Fibroblast of peridontal ligament (primary cell): ENCODE results near the gene OR6V1.

Experiments
- DNase-seq: peaks from one replicate; pipeline ENCODE4 v3.0.0-alpha.2; 2010; ENCODE audit errors: extremely low read depth

Gene OR6V1, protein sequence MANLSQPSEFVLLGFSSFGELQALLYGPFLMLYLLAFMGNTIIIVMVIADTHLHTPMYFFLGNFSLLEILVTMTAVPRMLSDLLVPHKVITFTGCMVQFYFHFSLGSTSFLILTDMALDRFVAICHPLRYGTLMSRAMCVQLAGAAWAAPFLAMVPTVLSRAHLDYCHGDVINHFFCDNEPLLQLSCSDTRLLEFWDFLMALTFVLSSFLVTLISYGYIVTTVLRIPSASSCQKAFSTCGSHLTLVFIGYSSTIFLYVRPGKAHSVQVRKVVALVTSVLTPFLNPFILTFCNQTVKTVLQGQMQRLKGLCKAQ

DNA sequence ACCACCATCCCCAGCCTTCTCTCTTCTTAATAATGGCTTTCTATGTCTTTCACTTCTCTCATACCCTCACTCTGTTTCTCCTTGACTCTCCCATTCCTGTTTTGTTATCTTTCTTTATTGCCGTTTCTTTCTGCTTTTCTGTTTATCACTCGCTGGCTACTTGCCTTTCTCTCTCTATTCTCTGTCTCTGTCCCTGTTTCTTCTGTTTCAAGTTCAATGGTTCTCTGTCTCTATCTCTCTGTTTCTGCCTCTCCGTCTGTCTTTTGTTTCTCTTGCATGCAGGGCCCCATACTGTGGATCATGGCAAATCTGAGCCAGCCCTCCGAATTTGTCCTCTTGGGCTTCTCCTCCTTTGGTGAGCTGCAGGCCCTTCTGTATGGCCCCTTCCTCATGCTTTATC lies at the start of gene OR6V1:
Gene OR6V1 (plus strand): TSS at position 301 of the 400 bp plus-strand sequence. CDS start 0 bp downstream, at position 301.
- DNase-seq, result no peak

DNA sequence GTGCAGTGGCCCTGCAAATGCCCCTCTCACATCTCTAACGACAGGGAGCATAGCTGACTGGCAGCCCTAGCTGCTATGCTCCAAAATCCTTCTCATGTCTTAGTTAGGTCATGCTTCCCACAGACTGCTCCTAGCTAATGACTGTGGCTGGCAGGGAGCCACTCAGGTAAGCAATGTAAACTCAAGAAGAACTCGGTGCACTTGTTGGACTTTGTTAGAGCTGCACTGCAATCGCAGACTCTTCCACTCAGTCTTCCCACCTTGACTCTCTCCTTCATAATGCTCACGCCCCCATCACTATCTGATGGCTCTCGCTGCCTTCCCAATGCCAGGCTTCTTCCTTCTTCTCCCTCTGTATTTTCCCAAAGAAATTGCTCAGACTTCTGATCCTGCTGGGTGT lies 49.2 kb upstream of the OR6V1 start:
- DNase-seq, result no peak

DNA sequence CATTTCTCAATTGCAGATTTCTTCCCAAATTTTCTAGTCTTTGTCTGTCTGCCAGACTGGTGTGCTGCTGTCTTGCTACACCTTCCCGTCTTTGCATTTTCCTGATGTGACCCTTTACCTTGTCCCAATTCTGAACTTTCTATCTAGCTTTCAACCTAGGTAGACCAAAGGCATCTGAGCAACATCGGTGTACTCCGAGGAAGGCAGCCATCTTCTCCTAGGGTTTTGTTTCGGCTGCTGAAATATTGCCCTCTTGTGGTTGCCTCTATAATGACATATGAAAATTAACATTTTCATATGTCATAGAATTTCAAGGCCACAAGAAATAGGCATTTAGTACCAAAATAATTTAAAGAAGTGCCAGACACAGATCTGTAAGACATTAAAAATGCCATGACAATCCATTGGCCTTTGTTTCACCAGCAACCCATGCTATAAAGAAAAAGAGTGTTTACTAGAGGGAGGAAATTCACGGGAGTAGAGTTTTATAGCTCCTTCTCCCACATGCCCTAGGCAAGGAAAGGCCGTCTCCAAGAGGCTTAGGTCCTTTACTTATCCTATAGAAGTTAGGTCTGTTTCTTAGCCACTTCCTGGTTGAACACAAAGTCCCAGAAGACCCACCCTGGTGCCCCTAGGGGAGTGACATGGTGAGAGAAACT lies 48.6 kb upstream of the OR6V1 start:
- DNase-seq, result peak; percentile 68

DNA sequence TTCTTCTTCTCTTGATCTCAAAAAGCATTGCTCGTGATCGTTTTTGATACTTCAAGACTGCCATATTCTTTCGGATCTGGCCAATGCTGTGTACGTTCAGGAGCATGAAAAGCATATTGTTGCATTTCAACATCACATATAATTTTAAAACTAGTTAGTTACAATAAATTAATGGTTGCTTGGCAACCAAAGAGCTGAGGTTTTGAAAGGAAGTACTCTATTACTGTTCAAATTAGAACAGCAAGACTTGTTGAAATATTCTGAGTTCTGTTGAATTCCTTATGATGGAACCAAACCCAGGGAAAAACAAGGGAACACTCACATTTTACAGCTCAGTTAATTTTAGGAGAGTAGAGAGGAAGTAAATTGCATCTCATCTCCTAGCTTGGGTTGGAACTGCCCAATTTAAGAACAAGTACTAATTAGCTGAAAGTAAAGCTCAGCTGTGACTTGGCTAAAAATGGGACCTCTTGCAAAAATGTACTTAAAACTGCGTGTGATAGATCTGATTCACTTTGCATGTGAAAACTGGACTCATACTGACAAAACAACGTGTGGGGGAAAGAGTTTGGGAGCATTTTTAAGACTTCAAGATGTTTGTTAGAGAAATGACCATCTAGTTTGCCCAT lies 46.4 kb upstream of the OR6V1 start:
- DNase-seq, result no peak

DNA sequence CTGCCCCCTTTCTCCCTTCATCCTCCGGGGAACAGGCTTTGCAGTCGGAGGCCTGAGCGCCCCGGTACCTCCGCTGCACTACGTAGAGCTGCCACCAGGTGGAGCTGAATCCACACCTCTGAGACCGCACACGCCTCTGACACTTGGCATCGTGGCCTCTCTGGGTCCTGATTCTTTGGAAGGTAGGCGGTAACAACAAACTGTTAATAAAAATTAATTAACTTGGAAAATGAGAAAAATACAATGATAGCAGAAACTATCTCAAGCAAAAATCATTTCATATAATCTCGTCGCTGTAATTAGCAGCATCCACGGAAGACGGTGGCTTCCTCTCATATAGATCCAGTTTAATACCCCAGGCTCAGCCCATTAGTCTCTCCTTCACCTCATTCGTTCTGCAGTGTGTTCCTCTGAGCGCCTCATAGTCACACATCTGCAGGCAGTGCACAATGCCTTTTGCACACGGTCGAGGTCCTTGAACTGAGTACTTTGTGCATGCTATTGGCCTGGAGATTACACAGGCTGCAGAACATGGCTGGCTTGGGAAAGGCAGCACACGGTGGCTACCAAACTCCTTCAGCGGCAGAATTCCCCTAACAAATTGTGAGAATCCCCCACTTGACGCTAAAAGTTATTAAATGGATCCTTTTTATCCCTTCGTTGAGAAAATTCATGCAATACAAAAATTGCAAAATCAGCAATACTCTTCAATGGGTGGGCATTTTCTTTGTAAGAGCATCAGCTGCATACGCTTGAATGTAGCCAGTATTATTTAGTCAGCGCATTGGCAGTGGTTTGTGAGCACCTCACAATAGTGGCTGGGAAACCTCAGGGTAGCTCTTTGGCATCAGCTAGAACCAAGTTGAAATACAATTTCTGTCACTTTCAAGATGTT lies 43.9 kb upstream of the OR6V1 start:
- peak; percentile 73 for DNase-seq

DNA sequence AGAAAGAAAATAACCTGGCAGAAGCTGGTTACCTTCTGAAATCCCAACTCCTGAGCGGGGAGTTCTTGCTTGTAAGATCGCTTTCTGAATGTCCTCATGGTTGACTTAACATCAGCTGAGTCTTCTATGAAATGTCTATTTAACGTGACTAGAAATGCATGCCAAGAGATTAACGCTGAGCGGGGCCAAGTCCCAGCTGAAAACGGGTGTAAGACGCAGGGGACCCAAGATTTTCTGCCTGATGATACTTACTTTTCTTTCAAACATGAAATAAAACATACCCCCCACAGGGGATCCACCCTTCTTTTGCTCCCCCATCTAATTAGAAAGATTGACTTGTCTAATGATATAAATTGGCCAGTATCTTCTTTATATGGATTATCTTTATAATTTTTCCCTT lies 40.1 kb upstream of the OR6V1 start:
- no peak for DNase-seq

DNA sequence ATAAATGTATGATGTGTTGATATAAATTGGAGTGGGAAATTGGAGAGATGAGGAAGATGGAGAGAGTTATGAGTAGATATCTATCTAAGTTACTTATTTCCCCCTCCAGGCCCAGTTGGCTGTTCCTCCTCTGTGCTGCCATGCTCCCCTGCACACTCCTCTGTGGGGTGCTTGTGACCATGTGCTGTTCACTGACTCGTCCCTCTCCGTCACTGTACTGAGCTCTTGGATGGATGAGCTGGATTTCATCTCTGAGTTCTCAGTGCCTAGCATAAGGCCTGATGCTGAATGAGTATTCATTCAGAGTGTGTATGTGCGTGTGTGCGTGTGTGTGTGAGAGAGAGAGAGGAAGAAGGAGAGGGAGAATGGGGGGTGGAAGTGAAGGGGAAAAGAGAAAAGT lies 39.7 kb upstream of the OR6V1 start:
- no peak for DNase-seq

DNA sequence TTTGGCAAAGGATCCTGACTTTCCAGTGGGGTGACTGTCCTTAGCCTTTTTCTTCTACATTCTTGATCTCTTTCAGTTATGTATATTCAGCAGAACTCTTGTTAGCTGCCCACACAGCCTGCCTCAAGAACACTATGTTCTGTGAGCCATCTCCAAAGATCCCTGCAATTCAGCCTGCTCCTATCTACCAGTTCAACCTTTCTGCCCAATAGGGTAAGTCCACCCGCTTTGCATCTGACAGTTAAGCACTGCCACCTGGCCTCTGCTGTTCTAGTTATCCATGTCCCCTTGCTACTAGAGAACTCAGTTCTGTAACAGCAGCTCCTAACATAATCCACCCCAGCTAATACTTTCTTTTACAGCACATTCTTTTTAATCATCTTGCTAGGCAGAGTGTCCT lies 38.7 kb upstream of the OR6V1 start:
- DNase-seq, result no peak

DNA sequence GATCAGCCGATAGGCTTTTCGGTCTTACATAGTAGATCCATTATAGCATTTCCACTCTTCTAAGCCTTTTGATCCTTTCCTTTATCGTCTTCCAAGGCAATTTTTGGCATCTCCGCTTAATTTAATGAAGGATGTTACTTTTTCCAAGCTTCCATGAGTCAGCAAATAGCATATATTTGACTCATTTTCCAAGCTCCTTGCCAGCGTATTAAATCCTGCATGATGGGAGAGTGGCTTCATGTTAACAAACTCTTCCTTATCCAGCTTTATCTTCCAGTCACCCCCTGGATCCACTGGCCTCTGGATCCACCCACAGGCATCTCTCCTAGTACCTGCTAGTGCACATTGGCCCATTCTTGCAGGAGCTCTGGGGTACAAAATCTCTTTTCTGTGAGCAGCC lies 38.2 kb upstream of the OR6V1 start:
- peak; percentile 96 for DNase-seq

DNA sequence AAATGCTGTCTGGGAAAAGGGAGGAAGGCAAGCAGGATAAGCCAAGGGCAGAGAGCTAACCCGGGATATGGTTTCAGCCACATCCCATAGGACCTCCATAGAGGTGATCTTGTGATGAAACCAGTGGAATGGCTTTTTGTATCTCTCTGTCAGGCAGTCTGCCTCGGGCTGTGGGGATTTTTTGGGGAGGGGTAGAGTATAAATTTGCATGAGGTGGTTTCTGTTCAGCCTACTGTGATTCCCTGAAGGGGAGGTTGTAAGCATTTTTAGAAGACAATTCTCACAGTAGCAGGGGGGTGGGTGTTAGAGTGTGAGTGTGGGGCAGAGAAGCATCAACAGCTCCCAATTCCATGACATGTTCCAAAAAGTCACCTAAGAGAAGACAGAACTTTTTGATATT lies 37.1 kb upstream of the OR6V1 start:
- no peak for DNase-seq

DNA sequence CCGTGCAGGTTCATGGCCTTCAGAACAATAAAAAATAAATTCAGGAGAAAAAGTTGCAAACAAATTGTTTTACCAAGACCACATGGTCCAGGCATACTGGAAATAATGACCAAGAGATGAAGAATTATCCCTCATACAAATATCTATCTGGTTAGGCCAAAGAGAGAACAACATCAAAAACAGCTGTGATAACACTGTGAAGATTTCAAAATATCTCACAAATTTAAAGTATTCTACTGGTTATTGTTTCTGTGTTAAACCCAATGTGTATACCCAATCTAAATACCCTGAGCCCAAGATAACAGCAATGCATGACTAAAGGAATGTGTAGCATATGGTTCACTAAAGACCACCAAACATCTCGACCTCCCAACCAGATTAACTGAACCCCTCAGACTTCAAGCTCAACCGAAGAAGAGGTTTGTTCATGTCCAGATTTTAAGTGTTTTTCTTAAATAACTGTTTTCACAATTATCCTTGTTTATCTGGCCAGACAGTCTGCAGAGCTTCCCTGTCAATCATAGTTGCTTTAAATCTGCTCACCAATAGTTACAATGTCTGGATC lies 36.1 kb upstream of the OR6V1 start:
- peak; percentile 92 for DNase-seq

DNA sequence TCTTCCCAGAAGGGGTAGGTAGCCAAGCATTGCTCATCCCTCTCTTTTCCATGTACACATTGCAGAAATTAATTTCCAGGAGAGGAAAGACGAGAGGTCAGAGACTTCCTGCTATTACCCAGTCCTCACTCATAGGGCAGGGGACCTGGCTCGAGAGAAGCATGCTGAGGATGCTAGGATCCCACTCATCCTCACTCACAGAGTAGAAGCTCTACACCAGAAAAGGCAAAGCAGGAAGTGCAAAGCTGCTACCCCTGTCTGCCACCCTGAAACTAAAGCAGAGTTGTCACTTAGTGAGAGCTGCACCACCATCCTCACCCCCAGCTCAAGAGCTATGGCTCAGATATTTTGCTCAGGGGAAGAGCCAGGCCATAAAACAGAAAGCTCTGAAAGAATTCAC lies 35.1 kb upstream of the OR6V1 start:
- DNase-seq, result no peak

DNA sequence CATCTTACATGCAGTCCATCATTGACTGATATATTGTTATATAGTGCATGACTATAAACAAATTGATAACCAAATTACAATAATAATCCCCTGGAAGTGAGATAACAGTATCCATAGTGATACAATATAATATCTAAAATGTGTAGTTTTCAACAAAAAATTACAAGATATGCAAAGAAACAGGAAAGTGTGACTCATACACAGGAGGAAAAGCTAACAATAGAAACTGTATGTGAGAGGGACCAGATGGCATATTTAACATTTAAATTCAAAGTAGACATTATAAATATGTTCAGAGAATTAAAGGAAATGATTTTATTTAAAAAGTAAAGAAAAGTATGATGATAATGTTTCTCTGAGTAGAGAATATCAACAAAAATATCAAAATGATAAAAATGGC lies 33.2 kb upstream of the OR6V1 start:
- DNase-seq, result no peak

DNA sequence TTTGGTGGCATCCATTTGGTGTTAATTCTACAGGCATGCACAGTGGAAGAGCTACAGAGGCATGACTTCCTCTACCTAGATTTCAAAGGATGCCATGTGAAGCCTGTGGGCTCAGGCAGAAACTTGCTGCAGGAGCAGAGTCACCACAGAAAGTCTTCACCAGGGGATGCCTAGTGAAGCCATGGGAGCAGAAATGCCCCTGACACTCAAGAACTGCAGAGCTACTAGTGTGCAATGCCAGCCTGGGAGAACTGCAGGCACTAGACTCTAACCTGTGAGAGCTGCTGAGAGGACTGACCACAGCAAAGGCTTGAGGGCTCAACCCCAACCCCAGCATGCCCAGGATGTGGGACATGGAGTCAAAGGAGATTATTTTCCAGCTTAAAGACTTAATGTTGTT lies 29.1 kb upstream of the OR6V1 start:
- no peak for DNase-seq

DNA sequence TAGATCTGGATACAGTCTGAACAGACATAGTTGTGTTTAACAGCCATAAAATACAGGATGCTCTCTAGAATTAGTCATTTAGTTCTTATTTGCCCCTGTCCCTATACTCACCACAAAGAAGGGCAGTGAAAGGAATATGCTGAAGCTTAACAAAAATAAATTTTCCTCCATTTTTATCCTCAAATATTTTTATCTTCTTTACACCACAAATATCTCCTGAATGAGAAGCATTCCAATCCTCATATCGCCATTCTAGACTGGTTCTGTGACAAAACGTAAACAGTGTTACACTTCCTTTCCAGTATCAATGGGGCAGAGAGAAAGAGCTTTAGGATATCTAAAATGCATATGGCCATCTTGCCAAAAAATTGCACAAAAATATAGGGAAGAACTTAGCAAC lies 26.8 kb upstream of the OR6V1 start:
- DNase-seq, result no peak

DNA sequence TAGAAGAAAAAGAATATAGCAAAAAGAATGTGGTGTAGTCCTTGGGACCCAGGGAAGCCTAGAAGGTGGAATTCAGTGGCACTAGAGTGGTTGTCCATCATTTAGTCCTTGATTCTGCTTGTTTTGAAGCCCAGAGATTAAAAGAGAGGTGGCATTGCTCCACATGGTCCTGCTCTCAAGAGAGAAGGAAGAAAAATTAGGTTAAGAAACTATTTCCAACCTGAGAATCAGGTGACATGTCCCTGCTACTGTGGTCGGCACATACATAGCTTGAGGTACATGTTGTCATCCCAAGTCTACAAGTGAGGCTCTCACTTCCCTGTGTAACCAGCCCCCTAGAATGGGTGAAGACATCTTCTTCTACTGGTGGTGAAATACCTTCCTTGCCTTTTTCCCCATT lies 25.1 kb upstream of the OR6V1 start, which contains the start of gene OR9A2:
Gene OR9A2 (minus strand): TSS at position 101 of the 400 bp plus-strand sequence. CDS start 0 bp downstream, at position 101.
- no peak for DNase-seq

DNA sequence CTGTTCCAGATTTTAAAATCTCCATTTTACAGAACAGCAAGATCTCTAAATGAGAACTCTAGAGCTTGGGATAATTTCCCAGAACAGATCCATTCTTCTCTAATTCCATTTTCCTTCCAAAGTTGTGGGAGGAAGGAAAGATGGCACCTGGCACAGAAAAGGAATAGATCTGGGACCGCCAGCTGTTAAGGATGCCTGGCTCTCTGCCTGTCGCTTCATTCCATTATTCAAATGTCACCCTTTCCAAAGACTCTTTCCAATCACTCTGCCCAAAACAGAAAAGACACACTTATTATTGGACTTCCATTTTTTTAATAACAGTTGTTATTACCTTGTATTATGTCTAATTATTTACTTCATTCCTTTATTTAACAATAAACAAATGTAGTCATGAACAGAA lies 24.5 kb upstream of the OR6V1 start:
- no peak for DNase-seq

DNA sequence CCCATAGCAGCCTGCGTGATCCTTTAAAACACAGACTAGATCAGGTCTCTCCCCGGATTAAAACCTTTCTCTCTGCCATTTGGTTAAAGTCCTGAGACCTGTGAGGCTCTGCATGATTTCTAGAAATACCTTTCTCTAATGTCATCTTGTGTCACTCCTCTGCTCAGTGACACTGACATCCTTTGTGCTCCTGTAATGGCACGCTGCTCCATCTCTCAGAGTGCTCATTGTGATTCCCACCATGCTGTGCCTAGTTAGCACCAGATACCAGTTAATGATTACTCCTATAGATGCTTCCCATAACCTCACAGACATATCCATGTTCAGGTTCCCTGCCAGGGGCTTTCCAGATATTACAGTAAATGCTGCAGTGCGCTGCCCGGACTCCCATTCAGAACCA lies 13.5 kb upstream of the OR6V1 start:
- no peak for DNase-seq

DNA sequence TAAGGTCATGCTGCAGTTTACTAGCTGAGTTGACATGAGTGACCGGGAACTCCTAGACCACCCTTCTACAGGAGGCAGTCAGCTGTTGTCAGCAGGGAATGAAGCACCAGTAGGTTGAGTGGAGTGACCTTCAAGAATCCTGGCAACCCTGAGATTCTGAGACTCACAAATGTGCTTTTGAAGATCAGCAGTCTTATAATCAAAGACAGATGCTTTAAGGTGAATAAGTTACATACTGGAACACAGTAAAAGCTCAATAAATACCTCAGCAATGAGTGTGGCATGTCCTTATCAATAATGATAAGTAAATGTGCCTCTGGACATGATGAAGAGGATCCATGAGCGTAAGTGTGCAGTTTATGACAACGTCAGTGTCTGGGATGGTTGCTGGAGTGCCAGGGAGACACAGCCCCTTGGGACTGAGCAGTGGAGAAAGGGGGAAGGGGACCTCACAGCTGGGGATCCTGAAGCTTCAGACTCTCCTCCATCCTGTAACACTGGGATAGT lies 11.9 kb upstream of the OR6V1 start:
- DNase-seq, result peak; percentile 28

DNA sequence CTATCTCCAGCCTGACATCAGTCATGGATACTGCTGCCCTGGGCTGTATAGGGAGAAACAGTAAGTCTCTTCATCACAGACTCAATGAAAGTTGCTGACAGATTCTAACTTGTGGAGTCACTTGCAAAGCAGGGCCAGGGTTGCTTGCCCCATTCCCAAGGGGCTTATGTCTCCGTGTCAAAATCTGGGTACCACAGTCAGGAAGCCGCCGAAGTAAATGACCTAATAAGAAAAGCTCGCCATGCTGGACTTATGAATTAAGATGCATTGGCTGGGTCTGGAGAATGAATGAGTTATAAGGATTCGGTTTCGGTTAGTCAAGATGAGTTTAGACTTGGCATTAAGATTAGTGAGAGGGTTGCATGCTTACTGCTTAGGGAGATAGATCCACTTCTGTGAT lies 10.8 kb upstream of the OR6V1 start:
- no peak for DNase-seq

DNA sequence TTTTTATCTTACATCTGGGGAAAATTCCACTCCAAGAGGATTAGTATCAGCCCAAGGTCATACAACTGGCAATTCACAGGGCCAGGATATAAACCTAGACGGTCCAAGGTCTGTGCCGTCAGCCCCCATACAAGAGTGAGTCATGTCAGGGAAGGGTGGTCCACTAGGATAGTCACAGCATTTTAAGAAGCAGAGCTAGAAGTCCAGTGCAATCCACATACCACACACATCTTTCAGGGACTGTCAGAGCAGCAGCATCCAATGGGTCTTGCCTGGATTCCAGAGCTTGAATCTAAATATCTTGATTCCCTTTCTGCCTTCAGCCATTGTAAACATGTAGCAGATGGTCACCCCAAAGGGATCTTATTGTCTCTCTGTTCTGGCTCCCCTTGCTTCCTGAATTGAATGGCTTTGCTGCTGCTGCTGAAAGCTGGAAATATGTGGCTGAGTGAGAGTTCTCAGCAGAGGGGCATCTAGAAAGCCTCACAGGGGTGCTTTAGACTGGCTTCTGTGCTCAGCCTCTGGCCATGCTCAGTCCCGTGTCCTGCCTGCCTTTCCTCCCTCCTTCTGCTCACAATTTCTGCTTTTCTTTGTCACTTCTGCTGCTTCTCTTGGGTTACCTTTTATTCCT lies 9.9 kb upstream of the OR6V1 start:
- DNase-seq, result peak; percentile 31
